A673 (cell line): Measurements from ENCODE around the gene FBRS. TPM values are rescaled to one million over a fixed set of nuclear protein-coding genes. Genes with fewer than 3 reads are reported as not detected.

ENCODE experiments used
- BruUV-seq: library from RNA; stranded (reverse); fragments of 400-500 nt; replicated peaks from 2 replicates; lab custom pipeline; 2021; lab: Mats Ljungman, UMichigan
- CTCF ChIA-PET: fragments of 300-600 bp; sonication (Branson Sonifier 250); formaldehyde crosslinking; loops from one replicate; lab custom pipeline; 2022; ENCODE audit warnings: antibody characterized with exemption; lab: Charles Lee
- POLR2A ChIA-PET: fragments of 300-600 bp; sonication (Branson Sonifier 250); formaldehyde crosslinking; loops from one replicate; lab custom pipeline; 2022; ENCODE audit warnings: antibody characterized with exemption; ENCODE audit not compliant: low non-redundant PET; lab: Charles Lee
- DNase-seq: peaks from one replicate; pipeline ENCODE4 v3.0.0-alpha.2; 2015; ENCODE audit warnings: low spot score
- H3K27ac ChIP-seq: fragments of 200-600 bp; sonication (generic); 2 replicates; pipeline ENCODE4 v1.5.1; 2016; ENCODE audit warnings: mixed run types, low read depth, mild to moderate bottlenecking, mixed read lengths, antibody characterized with exemption, low read length; ENCODE audit not compliant: poor library complexity, severe bottlenecking
- H3K27me3 ChIP-seq: fragments of 200-600 bp; sonication (generic); replicated peaks from 2 replicates; pipeline ENCODE4 v1.6.1; 2017; ENCODE audit warnings: mixed run types, low read depth, mild to moderate bottlenecking, mixed read lengths, antibody characterized with exemption, low read length; ENCODE audit not compliant: insufficient read depth, poor library complexity
- H3K36me3 ChIP-seq: fragments of 200-600 bp; sonication (generic); 2 replicates; pipeline ENCODE4 v1.6.1; 2016; ENCODE audit warnings: mixed run types, mild to moderate bottlenecking, mixed read lengths, antibody characterized with exemption, low read length; ENCODE audit not compliant: insufficient read depth, poor library complexity, severe bottlenecking
- H3K4me1 ChIP-seq: fragments of 200-600 bp; sonication (generic); 2 replicates; pipeline ENCODE4 v1.6.1; 2017; ENCODE audit warnings: mixed run types, mild to moderate bottlenecking, mixed read lengths, antibody characterized with exemption, low read length; ENCODE audit not compliant: insufficient read depth, poor library complexity, severe bottlenecking
- H3K4me3 ChIP-seq: fragments of 200-600 bp; sonication (generic); 2 replicates; pipeline ENCODE4 v1.5.1; 2016; ENCODE audit warnings: low read depth, mixed run types, mild to moderate bottlenecking, mixed read lengths, low read length; ENCODE audit not compliant: poor library complexity, severe bottlenecking
- H3K9me3 ChIP-seq: fragments of 200-600 bp; sonication (generic); 2 replicates; pipeline ENCODE4 v1.6.1; 2016; ENCODE audit warnings: mixed run types, low read depth, mild to moderate bottlenecking, mixed read lengths, antibody characterized with exemption, low read length; ENCODE audit not compliant: poor library complexity, severe bottlenecking
- EZH2 ChIP-seq: fragments of 200-600 bp; sonication (generic); IDR thresholded peaks from 2 replicates; pipeline ENCODE4 v1.6.1; 2017; ENCODE audit warnings: borderline replicate concordance, low read depth, mild to moderate bottlenecking, mixed read lengths, antibody characterized with exemption, low read length; ENCODE audit not compliant: poor library complexity, severe bottlenecking
- intact Hi-C: fragments of 100-400 bp; cut with micrococcal nuclease; formaldehyde crosslinking; loops from one replicate; pipeline ENCODE4 v1.10.0; 2022; ENCODE audit not compliant: unreplicated experiment
- total RNA-seq: library from RNA; stranded (reverse); gene quantifications from 2 replicates; pipeline ENCODE4 v1.2.3, GENCODE V29; 2021
- TF ChIP-seq, protein P1 (sequence below): fragments of 300-800, 200-600 bp; sonication (generic); conservative IDR thresholded peaks from 2 replicates; pipeline ENCODE4 v1.5.1; 2017; ENCODE audit warnings: low read depth, mild to moderate bottlenecking, antibody characterized with exemption, low read length, moderate library complexity, mixed read lengths

The FBRS gene
- total RNA-seq, 1 experiment from 2014 or later: 79.9 TPM

DNA sequence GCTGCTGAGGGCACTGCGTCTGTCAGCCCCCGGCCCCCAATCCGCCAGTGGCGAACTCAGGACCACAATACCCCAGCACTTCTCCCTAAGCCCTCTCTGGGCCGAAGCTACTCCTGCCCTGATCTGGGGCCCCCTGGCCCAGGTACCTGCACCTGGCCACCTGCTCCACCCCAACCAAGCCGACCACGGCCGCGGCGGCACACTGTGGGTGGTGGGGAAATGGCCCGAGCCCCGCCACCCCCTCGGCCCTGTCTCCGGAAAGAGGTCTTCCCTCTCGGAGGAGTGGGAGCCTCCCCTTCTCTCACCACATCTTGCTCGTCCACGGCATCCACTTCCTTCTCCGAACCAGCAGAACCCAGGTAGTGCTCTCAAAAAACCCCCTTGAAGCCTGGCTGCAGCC lies 3.4 kb upstream of the FBRS start:
- Histone ChIP-seq H3K36me3 (peaks cover 30% of the 10 kb centered on the region), H3K4me3 (no peak overlapping the region), H3K4me1 (peaks cover 11% of the 10 kb centered on the region), H3K27me3 (no peaks in the 10 kb centered on the region), H3K9me3 (no peaks in the 10 kb centered on the region), H3K27ac (no peak overlapping the region)
- TF ChIP-seq, protein P1, sequence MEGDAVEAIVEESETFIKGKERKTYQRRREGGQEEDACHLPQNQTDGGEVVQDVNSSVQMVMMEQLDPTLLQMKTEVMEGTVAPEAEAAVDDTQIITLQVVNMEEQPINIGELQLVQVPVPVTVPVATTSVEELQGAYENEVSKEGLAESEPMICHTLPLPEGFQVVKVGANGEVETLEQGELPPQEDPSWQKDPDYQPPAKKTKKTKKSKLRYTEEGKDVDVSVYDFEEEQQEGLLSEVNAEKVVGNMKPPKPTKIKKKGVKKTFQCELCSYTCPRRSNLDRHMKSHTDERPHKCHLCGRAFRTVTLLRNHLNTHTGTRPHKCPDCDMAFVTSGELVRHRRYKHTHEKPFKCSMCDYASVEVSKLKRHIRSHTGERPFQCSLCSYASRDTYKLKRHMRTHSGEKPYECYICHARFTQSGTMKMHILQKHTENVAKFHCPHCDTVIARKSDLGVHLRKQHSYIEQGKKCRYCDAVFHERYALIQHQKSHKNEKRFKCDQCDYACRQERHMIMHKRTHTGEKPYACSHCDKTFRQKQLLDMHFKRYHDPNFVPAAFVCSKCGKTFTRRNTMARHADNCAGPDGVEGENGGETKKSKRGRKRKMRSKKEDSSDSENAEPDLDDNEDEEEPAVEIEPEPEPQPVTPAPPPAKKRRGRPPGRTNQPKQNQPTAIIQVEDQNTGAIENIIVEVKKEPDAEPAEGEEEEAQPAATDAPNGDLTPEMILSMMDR: no peak
- TF ChIP-seq EZH2: no peak
- ChIA-PET CTCF (interaction anchor here (0.6 kb wide), 1 partner anchor 563 kb away, joined by 6 read pairs; the partner anchor contains the start of gene TBX6), POLR2A (no interaction called here)
- BruUV-seq: no TSS peak
- intact Hi-C loops: no loop called here
- no peak for DNase-seq

DNA sequence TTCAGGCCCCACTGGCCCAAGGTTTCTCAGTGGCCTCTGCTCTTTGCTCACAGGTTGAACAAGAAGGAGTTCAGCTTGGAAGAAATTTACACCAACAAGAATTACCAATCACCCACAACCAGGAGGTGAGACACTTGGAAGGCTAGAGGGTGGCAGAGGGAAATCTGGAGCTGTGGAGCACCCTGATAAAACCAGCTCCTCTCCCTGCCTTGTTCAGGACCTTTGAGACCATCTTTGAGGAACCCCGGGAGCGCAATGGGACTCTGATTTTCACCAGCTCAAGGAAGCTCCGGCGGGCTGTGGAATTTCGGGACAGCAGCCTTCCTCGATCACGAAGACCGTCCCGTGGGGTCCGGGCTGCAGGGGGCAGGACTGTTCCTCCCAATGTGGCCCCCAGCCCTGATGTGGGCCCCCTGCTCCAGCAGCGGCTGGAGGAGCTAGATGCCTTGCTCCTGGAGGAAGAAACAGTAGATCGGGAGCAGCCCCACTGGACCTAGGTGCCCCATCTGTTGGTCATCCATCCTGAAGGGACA lies 2.4 kb upstream of the FBRS start:
- Histone ChIP-seq H3K9me3 (no peaks in the 10 kb centered on the region), H3K4me1 (peaks cover 20% of the 10 kb centered on the region), H3K27ac (no peak overlapping the region), H3K27me3 (no peaks in the 10 kb centered on the region), H3K4me3 (no peak overlapping the region), H3K36me3 (peaks cover 34% of the 10 kb centered on the region)
- no peak for DNase-seq
- BruUV-seq: no TSS peak
- POLR2A ChIA-PET: interaction anchor here (0.5 kb wide), 1 partner anchor 29 kb away, joined by 6 read pairs; no protein-coding TSS in a partner anchor
- intact Hi-C loops: no loop called here
- no peak for TF ChIP-seq EZH2
- TF ChIP-seq, protein P1: no peak
- CTCF ChIA-PET: no interaction called here

DNA sequence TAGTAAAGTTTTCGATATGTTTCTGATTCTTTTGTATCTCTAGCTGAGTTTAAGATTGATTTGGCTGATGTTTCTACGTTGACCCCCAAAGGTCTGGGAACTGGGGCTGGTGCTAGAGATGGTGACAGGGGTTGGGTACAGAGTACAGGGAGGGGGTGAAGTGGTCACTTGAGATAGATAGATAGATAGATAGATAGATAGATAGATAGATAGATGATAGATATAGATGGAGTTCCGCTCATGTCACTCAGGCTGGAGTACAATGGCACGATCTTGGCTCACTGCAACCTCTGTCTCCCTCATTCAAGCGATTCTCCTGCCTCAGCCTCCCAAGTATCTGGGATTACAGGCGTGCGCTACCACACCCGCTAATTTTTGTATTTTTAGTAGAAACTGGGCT lies 1.8 kb upstream of the FBRS start:
- no peaks in the 10 kb centered on the region for H3K27me3 ChIP-seq
- CTCF ChIA-PET: no interaction called here
- intact Hi-C loops: no loop called here
- TF ChIP-seq, protein P1: no peak
- TF ChIP-seq EZH2: no peak
- no peak overlapping the region for H3K4me3 ChIP-seq
- BruUV-seq: no TSS peak
- POLR2A ChIA-PET: no interaction called here
- H3K27ac ChIP-seq: no peak overlapping the region
- DNase-seq: no peak
- peaks cover 38% of the 10 kb centered on the region for H3K36me3 ChIP-seq
- no peaks in the 10 kb centered on the region for H3K9me3 ChIP-seq
- H3K4me1 ChIP-seq: peaks cover 23% of the 10 kb centered on the region
